ENCODE results near the gene REEP5.
"Not testable (repeated sequence)": the region's sequence is repeated elsewhere in the genome, so short reads cannot be mapped to it uniquely, and the experiment has no call there.

Gene REEP5

GRCh38 chr5:112921833-112922817 is at the start of gene REEP5:
REEP5 (minus strand) TSS chr5:112922227; CDS start chr5:112922190, 37 bp downstream.
- peak; percentile 78 for DNase-seq (ENCODE audit: low spot score)

DNA sequence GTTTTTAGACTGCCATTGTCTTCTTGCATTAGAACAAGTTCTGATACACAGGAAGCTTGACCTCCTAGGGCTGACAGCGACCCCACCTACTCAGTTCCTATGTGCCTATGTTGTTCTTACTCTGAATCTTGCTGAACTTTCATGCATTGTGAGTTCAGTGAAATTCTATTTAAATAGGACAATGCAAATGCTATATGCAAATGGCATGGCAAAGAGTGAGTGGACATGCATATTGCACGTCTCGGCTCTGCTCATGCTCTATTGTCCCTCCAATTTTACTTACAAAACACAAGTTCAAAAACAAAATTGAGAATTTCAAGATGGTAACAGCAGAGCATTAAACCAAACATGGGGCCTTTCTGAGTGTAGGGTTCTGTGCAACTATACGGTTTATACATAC is 49.2 kb upstream of the REEP5 start:
- DNase-seq (ENCODE audit: low spot score), result no peak

DNA sequence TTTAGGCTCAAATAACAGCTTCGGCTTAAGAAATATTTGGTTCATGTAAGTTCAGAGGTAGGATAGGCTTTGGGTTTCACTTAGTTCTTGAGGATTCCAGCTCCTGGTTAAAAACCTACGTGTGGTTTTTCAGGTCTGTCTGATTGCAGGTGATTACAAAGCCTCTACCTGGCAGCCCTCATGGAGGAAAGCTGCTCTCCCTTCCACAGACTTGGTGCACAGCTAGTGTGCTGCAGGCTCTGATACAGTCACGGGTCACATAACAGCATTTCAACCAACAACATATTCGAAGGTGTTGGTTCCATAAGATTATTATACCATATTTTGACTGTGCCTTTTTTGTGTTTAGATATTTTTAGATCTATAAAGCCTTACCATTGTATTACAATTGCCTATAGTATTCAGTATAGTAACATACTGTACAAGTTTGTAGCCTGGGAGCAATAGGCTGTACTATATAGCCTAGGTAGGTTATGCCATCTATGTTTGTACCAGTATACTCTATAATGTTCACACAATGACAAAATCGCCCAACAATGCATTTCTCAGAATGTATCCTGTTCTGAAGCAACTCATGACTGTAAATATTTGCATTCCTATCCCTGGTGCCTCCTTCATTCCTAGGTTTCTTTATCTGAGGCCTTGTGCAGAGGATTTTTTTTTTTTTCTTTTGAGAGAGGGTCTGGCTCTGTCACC is 46.5 kb upstream of the REEP5 start:
- DNase-seq (ENCODE audit: low spot score), result no peak

DNA sequence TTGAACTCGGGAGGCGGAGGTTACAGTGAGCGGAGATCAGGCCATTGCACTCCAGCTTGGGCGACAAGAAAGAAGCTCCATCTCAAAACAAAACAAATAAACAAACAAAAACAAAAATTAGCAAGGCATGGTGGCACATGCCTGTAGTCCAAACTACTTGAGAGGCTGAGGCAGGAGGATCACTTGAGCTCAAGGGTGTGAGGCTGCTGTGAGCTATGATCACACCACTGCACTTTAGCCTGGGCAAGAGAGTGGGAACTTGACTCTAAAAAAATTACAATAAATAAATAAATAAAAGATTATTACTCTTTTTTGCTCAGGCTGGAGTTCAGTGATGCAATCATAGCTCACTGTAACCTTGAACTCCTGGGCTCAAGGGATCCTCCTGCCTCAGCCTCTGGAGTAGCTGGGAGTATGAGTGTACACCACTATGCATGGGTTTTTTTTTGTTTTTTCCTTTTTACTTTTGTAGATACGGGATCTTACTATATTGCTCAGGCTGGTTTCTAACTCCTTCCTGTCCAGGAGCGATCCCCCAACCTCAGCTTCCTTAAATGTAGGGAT is 45.6 kb upstream of the REEP5 start:
- DNase-seq (ENCODE audit: low spot score), result no peak

DNA sequence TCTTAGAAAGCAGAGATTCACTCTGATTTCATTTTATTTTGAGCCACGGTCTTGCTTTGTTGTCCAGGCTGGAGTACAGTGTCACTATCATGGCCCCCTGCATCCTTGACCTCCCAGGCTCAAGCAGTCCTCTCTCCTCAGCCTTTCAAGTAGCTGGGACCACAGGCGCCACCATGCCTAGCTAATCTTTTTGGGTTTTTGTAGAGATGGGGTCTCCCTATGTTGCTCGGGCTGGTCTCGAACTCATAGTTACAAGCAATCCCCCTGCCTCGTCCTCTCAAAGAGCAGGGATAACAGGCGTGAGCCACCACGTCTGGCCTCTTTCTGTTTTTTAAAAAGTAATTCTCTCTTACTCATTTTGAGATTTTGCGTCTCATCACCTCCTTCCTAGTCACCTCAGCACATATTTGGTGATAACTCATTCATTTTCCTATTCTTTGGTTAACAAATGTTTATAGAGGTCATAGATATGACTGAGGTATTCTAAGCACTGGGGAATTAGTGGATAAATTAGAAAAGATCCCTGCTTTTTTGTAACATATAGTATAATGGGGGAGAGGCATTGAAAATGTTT is 43.8 kb upstream of the REEP5 start:
- DNase-seq (ENCODE audit: low spot score), result no peak

- DNase-seq (ENCODE audit: low spot score), result not testable (repeated sequence)
These were observed 41.3 kb upstream of the REEP5 start for GRCh38 chr5:112963374-112963733.

DNA sequence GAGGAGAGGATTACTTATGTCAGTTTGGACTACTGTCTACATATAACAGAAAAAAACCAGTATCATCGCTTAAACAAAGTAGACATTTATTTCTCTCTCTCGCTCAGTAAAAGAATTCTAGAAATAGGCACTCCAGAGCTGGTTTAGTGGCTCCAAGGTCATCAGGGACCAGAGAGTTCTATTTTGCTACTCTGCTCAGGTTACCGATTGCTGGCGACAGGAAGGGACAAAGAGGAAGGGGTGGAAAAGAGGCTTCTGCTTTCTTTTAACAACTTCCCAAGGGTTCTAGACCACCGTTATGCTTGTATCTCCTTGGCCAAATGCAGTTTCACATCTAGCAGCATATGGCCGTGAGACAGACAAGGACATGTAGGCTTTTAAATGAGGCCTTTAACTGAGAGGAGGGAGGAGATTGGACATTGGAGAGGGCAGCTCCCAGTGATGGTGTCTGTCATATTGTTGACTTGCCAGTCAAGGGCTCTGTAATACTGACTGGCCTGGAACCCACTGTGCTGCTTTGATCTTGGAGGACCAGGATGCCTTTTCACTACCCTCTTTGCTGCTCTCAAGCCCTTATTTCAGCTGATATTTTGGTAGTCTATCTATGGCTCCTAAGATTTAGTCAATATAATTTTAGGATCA is 39.0 kb upstream of the REEP5 start:
- DNase-seq (ENCODE audit: low spot score), result no peak

GRCh38 chr5:112960315-112960714 is 38.3 kb upstream of the REEP5 start:
- no peak for DNase-seq (ENCODE audit: low spot score)

DNA sequence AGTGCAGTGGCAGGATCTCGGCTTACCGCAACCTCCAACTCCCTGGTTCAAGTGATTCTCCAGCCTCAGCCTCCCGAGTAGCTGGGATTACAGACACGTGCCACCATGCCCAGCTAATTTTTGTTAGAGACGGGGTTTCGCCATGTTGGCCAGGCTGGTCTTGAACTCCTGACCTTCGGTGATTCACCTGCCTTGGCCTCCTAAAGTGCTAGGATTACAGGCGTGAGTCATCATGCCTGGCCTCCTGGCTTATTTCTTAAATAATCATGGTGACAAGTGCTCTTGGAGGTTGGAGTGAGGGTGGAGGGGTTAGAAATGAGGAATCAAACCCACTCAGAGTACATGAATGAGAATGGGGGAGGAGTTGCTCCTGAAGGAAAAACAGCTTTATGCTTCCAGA is 37.8 kb upstream of the REEP5 start:
- not testable (repeated sequence) for DNase-seq (ENCODE audit: low spot score)

DNA sequence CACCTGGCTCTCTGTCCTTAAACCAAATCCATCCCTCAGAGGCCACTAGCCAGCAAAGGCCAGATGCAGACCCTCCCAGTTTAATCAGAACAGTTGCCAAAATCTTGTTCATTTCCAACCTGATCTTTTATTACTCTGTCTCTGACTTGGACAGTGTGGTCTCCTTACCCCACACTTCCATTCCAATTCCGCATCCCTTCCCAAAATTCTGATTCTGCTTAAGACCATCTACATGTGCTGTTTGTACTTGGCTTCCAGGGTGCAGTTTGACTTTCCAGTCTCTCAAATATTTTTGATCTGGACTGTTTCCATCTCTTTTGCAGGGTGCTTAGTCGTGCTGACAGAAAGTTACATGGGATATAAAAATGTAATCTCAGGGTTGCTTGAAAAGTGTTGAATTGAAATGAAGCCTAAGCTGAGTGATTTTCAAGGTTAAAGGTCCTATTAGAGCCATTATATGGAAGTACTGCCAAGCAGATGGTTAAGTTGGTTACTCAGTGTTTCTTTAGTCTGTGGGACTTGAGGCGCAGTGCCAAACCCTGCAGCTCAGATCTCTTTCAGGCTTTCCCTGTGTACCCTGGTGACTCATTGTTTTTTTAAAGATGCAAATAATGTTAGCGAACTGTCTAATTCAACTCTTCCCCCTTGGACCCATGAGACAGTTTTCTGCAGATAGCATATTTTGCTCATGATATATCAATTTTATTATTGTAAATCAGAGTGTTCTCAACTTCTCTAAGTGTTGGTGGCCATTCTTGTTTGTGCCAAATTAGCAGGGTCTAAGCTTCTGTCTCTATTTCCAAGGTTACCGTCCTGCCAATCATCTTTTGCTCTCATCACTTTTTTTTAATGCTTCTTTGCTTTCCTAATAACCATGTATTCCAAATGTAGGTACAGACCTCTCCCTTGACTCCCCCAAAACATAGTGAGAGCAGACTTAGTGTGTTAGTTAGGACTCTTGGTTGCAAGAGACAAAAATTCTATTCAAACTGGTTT is 36.4 kb upstream of the REEP5 start:
- no peak for DNase-seq (ENCODE audit: low spot score)

- no peak for DNase-seq (ENCODE audit: low spot score)
These were observed 35.2 kb upstream of the REEP5 start for GRCh38 chr5:112957036-112957808.

DNA sequence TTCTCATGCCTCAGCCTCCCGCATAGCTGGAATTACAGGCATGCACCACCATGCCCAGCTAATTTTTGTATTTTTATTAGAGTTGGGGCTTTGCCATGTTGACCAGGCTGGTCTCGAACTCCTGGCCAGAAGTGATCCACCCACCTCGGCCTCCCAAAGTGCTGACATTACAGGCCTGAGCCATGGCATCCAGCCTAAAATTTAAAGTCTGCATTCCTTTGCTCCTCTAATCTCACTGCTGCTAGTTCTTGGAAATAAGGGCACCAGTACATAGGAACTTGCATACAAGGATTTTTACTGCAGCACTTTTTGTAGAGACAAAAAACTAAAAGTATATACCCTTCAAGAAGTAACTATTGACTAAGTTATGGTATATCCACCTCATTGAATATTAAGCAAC is 34.6 kb upstream of the REEP5 start:
- DNase-seq (ENCODE audit: low spot score), result no peak

- no peak for DNase-seq (ENCODE audit: low spot score)
These were observed 29.2 kb upstream of the REEP5 start for GRCh38 chr5:112951124-112951702.

DNA sequence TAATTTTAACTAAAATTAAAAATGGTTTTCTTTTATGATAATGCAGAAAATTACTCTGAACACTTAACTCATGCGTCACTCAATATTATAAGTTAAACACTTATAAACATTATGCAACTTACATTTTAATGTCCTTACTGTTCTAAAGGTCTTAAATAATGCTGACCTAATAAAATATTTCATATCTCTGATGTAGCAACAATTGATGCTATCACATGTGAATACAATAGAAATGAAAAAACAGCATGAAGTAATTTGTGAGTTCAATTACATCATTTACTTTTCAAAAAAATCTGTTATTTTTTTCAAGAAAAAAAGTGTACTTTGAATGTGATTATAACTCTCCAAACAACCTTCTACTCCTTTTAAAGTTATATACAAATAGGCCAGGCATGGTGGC is 26.4 kb upstream of the REEP5 start:
- DNase-seq (ENCODE audit: low spot score), result no peak

DNA sequence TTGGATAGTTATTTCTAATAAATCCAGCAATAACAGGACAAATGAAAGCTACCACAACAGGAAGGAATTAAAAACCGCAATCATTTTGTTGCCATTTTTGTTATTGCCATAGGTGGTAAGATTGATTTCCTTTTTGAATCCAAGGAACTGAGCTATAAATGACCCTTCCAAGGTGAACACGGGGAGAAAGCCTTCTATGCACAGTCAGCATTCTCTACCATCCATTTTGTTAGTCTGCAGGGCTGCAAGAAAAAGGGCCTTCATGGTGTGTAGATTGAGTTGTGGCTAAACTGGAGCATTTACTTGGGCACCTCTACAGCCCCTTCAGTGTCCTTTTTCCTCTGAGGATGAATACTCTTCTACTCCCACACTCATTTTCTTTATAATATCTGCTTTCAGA is 18.6 kb upstream of the REEP5 start:
- no peak for DNase-seq (ENCODE audit: low spot score)

DNA sequence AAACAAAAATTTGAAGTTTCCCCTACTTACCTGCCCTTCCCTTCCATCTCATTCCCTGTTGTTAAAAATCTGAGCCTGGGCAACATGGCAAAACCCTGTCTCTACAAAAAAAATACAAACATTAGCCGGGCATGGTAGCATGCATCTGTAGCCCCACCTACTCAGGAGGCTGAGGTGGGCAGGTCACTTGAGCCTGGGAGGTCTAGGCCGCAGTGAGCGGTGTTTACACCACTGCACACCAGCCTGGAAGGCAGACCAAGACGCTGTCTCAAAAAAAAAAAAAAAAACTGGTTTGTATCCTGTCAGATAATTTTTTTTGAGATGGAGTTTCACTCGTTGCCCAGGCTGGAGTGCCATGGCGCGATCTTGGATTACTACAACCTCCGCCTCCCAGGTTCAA is 16.3 kb upstream of the REEP5 start:
- DNase-seq (ENCODE audit: low spot score), result no peak

DNA sequence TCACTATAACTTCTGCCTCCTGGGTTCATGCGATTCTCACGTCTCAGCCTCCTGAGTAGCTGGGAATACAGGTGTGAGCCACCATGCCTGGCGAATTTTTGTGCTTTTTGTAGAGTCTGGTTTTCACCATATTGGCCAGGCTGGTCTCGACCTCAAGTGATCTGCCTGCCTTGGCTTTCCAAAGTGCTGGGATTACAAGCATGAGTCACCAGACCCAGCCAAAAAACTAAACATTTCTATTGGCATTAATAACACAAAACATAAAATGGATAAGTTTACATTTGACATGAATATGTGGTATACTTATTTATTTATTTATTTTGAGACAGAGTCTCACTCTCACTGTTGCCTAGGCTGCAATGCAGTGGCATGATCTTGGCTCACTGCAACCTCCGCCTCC is 13.6 kb upstream of the REEP5 start:
- no peak for DNase-seq (ENCODE audit: low spot score)

GRCh38 chr5:112934366-112934663 is 12.3 kb upstream of the REEP5 start:
- DNase-seq (ENCODE audit: low spot score), result no peak

DNA sequence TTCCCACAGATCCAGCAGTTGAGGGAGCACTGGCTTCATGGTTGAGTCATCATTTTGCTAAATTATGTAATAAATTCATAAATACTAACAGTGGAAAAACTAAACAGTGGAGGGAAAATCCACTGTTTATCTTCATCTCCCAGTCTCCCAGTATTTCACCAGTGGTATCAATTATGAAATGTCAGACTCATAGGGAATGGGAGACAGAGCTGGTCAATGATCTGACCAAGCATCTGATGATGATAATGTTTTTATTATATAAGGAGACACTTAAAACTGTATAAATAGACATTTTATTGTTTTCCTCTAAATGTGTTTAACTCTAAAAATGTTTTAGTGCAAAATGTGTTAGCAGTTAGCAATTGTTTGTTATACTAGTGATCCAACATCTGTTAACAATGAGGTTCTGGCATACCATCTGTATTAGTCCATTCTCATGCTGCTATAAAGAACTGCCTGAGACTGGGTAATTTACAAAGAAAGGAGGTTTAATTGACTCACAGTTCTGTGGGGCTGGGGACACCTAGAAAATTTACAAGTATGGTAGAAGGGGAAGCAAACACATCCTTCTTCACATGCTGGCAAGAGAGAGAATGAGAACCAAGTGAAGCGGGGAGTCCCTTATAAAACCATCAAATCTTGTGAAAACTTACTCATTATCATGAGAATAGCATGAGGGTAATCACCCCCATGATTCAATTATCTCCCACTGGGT is 11.8 kb upstream of the REEP5 start:
- DNase-seq (ENCODE audit: low spot score), result no peak
